Suppressor macrophage treated with lipopolysaccharide for 1 hour (primary cell): ENCODE results near the gene HLA-DRA.

Experiments used
- DNase-seq, 3 donors: peaks; one replicate each; pipeline ENCODE4 v3.0.0-alpha.2; 2020 to 2022

HLA-DRA gene

GRCh38 chr6:32483968-32484613, 44.4 kb downstream of the HLA-DRA start:
- no peak for DNase-seq

- DNase-seq: no peak
Measured at GRCh38 chr6:32484614-32484998, 44.9 kb downstream of the HLA-DRA start.

- DNase-seq: no peak
Measured at GRCh38 chr6:32488083-32488482, 48.4 kb downstream of the HLA-DRA start.

GRCh38 chr6:32491700-32492099, 52.0 kb downstream of the HLA-DRA start:
- peak in 1 of 3 donors; percentile 26 for DNase-seq

- no peak for DNase-seq
Measured at GRCh38 chr6:32492351-32492750, 52.7 kb downstream of the HLA-DRA start.
